Stimulated activated CD4-positive, alpha-beta T cell treated with anti-CD3 and anti-CD28 coated beads, Interleukin-15, amount 100 ng/mL, for 24 hours (primary cell): Measurements from ENCODE around the gene WDPCP.
"Not testable (repeated sequence)": the region's sequence is repeated elsewhere in the genome, so short reads cannot be mapped to it uniquely, and the experiment has no call there.

Experiments
- DNase-seq: peaks from one replicate; pipeline ENCODE4 v3.0.0-alpha.2; 2020

WDPCP gene

GRCh38 chr2:63590626-63591408, 2.5 kb upstream of the WDPCP start:
- DNase-seq, result no peak

GRCh38 chr2:63589148-63589958, 1.1 kb upstream of the WDPCP start:
- no peak for DNase-seq

DNA sequence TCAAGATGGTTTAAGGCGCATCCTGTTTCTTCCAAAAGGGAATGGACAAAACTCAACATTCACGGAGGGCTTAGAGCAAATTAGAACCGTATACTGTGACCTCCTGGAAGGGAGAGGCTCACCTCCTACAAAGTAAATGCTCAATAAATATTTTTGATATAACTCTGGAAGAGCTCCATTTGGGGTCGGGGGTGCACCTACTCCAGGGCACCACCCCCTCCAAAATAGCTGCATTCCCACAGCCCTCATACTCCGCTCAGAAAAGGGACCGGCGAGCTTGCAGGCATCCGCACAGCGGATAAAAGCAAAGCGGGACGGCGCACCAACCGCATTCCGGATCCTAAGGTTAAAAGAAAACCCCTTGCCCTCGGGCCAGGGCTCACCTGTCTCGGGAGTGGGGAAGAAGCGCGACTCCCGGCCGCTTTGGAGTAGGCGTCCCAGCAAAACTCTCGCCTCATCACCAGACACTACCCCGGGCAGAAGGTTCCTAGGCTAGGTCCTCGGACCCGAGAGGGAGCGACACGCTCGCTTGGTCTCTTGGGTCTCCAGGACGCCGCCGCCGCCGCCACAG, 378 bp downstream of the WDPCP start:
- no peak for DNase-seq

GRCh38 chr2:63582873-63583272, 5.4 kb downstream of the WDPCP start:
- no peak for DNase-seq

DNA sequence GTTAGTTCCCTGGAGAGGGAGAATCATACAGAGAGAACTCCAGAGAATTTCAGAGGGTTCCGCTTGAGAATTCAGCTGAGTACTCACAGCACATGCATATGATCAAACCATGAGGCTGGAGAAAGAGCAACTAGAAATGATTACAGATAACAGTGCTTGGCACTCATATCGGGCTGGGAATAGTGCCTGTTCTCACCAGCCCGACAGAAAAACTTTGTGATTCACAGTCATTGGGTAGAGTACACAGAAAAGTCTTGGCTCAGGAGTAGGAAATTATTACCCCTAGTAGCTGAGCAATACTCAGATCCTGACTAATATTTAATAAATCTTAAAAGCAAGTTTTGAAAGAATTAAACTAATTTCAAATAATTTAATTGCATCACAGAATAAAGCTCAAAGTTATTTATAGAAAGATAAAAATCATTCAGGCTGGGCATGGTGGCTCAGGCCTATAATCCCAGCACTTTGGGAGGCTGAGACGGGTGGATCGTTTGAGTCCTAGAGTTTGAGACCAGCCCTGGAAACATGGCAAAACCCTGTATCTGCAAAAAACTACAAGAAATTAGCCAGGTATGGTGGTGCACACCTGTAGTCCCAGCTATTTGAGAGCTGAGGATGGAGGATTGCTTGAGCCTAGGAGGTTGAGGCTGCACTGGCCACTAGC, 6.8 kb downstream of the WDPCP start:
- DNase-seq, result no peak

DNA sequence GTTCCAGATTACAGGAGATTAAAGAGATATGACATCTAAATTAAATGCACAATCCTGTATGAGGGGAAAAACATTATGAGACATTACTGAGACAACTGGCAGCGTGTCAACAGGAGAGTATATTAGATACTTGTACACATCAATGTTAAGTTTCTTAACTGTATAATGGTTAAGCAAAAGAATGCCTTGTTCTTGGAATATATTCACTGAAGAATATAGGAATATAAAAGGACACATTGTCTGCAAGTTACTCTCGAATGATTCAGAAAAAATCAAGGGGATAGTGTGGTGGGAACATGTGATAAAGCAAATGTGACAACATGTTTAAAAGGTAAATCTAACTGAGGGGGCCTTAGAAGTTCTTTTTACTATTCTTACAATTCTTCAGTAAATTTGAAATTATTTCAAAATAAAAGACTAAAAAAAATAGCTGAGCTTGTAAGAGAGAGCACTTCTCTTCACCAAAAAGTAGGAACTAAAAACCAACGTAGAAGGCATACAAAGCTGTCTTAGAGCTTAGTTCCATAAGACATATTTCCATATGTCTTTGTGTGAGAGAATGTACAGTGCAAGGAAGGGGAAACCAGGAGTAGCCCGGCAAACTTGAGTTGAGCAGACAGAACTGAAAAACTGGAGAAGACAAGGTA, 7.5 kb downstream of the WDPCP start:
- DNase-seq, result no peak

DNA sequence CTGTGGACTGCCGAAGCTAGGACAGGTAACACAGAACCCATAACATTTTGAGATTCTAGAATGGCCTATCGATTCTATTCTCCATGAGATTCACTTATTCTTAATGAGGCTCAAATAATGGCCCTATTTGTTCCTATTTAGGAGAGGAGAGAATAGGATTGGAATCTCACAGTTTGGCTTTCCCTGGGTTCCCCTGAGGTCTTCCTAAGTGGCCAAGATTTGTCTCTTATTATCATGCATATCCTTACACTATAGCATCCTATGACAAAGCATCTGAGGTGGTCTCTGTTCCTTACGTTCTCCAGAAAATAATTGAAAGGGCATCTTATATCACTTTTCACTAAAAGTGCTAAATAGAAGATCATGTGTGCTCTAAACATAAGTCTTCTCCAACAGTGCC, 9.5 kb downstream of the WDPCP start:
- no peak for DNase-seq

- no peak for DNase-seq
Observed at GRCh38 chr2:63576546-63576945, 11.7 kb downstream of the WDPCP start.

GRCh38 chr2:63573726-63574345, 14.4 kb downstream of the WDPCP start:
- not testable (repeated sequence) for DNase-seq

DNA sequence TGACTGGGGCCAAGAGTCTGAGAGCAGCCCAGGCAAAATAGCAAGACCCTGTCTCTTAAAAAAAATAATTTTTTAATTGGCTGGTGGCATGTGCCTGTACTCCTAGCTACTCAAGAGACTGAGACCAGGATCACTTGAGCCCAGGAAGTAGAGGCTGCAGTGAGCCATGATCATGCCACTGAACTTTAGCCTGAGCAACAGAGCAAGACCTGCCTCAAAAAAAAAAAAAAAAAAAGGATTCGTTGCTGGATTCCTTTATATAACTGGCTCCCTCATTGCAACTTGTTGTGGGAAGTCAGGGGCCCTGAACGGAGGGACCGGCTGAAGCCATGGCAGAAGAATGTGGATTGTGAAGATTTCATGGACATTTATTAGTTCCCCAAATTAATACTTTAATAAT, 15.3 kb downstream of the WDPCP start:
- not testable (repeated sequence) for DNase-seq

DNA sequence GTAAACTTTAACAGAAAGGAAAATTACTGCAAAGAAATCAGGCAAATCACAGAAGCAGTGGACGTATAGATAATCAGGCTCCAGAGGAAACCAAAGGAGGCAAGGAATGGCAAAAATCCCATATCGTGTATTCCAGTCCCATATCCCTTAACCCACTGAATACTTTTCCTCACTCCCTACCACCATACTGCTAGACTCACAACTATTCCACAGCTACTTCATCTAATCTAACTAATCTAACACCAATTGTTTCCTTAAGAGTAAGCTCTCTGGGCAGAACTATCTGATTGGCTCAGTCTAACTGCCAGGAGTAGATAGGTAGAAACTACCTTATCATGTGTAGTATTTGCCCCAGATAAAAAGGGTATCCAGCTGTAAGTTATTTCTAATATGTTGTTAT, 16.3 kb downstream of the WDPCP start:
- no peak for DNase-seq

GRCh38 chr2:63571291-63571690, 17.0 kb downstream of the WDPCP start:
- DNase-seq, result no peak

GRCh38 chr2:63569740-63570139, 18.5 kb downstream of the WDPCP start:
- no peak for DNase-seq

DNA sequence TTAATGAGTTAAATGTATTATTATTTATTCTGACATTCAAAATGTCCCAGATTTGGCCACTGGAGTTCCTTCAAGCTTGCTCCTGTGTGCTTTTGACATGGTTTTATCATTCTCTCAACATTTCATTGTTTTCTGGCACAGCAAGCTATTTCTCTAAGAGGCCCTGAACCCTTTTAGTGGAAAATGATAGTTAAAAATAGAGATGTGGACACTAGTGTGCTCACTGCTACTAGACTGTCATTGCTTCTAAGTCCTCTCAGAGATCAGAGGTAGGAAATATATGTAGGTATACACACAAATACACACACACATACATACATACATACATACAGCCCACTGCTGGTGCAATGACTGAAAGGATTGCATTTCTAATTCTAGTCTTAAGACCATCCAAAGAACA, 25.5 kb downstream of the WDPCP start:
- no peak for DNase-seq

GRCh38 chr2:63558922-63559321, 29.4 kb downstream of the WDPCP start:
- DNase-seq, result not testable (repeated sequence)

DNA sequence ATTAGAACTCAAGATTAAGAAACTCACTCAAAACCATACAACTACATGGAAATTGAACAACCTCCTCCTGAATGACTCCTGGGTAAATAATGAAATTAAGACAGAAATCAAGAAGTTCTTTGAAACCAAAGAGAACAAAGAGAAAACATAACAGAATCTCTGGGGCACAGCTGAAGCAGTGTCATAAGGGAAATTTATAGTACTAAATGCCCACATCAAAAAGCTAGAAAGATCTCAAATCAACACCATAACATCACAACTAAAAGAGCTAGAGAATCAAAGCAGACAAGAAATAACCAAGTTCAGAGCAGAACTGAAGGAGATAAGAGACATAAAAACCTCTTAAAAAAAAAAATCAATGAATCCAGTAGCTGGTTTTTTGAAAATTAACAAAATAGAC, 30.5 kb downstream of the WDPCP start:
- DNase-seq, result not testable (repeated sequence)

- DNase-seq, result no peak
Observed at GRCh38 chr2:63555931-63556330, 32.3 kb downstream of the WDPCP start.

- no peak for DNase-seq
Observed at GRCh38 chr2:63555299-63555698, 33.0 kb downstream of the WDPCP start.

GRCh38 chr2:63553049-63553448, 35.2 kb downstream of the WDPCP start:
- no peak for DNase-seq

DNA sequence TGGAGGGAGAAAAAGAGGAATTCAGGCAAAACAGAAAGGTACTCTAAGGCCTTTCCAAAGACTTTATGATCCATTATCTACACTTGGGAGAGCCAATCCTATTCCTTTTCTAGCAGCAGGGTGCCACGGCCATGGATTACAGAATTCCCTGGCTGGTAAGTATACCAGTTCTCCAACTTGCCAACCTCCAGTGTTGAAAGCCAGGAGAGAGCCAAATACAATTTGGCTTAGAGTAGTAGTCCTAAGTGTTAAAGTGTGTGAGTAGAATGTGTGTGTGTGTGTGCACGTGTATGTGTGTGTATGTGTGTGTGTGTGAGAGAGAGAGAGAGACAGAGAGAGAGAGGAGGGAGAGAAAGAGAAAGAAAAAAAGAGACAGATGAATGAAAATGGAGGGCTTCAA, 43.3 kb downstream of the WDPCP start:
- DNase-seq, result no peak

- DNase-seq, result no peak
Observed at GRCh38 chr2:63544017-63544627, 44.2 kb downstream of the WDPCP start.
